Activated CD4-positive, CD25-positive, alpha-beta regulatory T cell treated with anti-CD3 and anti-CD28 coated beads, Interleukin-2, amount 50 U/mL, for 24 hours (primary cell): ENCODE results near the gene CYB5A.

Experiments
- ATAC-seq, 2 donors: fragments of 150-1000 bp; cut with Tn5 transposase; one replicate each; pipeline ENCODE4 v1.10.0; 2021; ENCODE audit warnings: mild to moderate bottlenecking in 1 of 2, moderate library complexity in 1 of 2

CYB5A gene

DNA sequence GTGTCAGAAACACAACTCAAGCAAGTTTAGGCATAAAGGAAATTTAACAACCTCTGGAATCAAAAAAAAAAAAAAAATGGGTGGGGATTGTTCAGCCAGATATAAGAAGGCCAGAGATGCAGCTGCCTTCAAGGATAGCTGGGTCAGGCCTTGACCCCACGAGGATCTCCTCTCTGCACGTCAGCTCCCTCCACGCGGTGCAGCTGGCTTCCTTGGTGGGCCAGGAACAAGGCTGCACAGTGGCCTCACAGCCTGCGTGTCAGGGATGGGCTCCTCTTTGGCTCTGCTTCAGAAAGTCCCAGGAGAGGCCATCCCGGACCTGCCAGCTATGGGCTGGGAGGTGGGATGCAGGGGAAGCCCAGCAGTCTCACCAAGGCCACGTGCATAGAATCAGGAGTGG, 88.0 kb downstream of the CYB5A start:
- ATAC-seq = no peak
